Osteocyte (in vitro differentiated cells): Measurements from ENCODE around the gene CCL22. TPM values are rescaled to one million over a fixed set of nuclear protein-coding genes. Genes with fewer than 3 reads are reported as not detected.

ENCODE experiments used
- DNase-seq: peaks from one replicate; pipeline ENCODE4 v3.0.0; 2021; ENCODE audit warnings: mixed read lengths; ENCODE audit not compliant: unreplicated experiment; ENCODE audit errors: extremely low spot score
- H3K27ac Mint-ChIP-seq: one replicate; pipeline ENCODE4 v1.8.0; 2021; ENCODE audit warnings: mild to moderate bottlenecking, mixed read lengths; ENCODE audit not compliant: unreplicated experiment
- H3K27me3 Mint-ChIP-seq: one replicate; pipeline ENCODE4 v1.8.0; 2021; ENCODE audit warnings: mixed read lengths; ENCODE audit not compliant: unreplicated experiment
- H3K36me3 Mint-ChIP-seq: one replicate; pipeline ENCODE4 v1.8.0; 2021; ENCODE audit warnings: mixed read lengths; ENCODE audit not compliant: unreplicated experiment
- H3K4me1 Mint-ChIP-seq: one replicate; pipeline ENCODE4 v1.8.0; 2021; ENCODE audit warnings: mixed read lengths; ENCODE audit not compliant: unreplicated experiment
- H3K4me3 Mint-ChIP-seq: one replicate; pipeline ENCODE4 v1.8.0; 2021; ENCODE audit warnings: mild to moderate bottlenecking, moderate library complexity, mixed read lengths; ENCODE audit not compliant: unreplicated experiment
- H3K9me3 Mint-ChIP-seq: one replicate; pipeline ENCODE4 v1.8.0; 2021; ENCODE audit warnings: mixed read lengths; ENCODE audit not compliant: unreplicated experiment
- total RNA-seq: library from RNA; stranded (reverse); gene quantifications from 2 replicates; pipeline ENCODE4 v1.2.1, GENCODE V29; 2021
- TF ChIP-seq, protein P1 (sequence below): fragments of 200-600 bp; sonication (generic); IDR thresholded peaks from 2 replicates; pipeline ENCODE4 v1.5.0; 2021; ENCODE audit warnings: antibody characterized with exemption, mild to moderate bottlenecking, moderate library complexity

The CCL22 gene
- total RNA-seq, 1 donor from 2014 or later, result not detected

GRCh38 chr16:57390636-57391295 is 32.2 kb downstream of the CCL22 start:
- DNase-seq, result no peak
- TF ChIP-seq, protein P1, sequence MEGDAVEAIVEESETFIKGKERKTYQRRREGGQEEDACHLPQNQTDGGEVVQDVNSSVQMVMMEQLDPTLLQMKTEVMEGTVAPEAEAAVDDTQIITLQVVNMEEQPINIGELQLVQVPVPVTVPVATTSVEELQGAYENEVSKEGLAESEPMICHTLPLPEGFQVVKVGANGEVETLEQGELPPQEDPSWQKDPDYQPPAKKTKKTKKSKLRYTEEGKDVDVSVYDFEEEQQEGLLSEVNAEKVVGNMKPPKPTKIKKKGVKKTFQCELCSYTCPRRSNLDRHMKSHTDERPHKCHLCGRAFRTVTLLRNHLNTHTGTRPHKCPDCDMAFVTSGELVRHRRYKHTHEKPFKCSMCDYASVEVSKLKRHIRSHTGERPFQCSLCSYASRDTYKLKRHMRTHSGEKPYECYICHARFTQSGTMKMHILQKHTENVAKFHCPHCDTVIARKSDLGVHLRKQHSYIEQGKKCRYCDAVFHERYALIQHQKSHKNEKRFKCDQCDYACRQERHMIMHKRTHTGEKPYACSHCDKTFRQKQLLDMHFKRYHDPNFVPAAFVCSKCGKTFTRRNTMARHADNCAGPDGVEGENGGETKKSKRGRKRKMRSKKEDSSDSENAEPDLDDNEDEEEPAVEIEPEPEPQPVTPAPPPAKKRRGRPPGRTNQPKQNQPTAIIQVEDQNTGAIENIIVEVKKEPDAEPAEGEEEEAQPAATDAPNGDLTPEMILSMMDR, result no peak
- no peaks in the 10 kb centered on the region for H3K36me3 Mint-ChIP-seq
- H3K27me3 Mint-ChIP-seq, result peaks cover 35% of the 10 kb centered on the region
- H3K4me3 Mint-ChIP-seq, result no peak overlapping the region
- H3K9me3 Mint-ChIP-seq, result no peaks in the 10 kb centered on the region
- no peak overlapping the region for H3K27ac Mint-ChIP-seq
- H3K4me1 Mint-ChIP-seq, result peaks cover 22% of the 10 kb centered on the region

- H3K4me1 Mint-ChIP-seq, result peaks cover 20% of the 10 kb centered on the region
- no peak for DNase-seq
- peaks cover 38% of the 10 kb centered on the region for H3K27me3 Mint-ChIP-seq
- no peaks in the 10 kb centered on the region for H3K9me3 Mint-ChIP-seq
- TF ChIP-seq, protein P1, result no peak
- H3K27ac Mint-ChIP-seq, result no peak overlapping the region
- no peaks in the 10 kb centered on the region for H3K36me3 Mint-ChIP-seq
- H3K4me3 Mint-ChIP-seq, result no peak overlapping the region
Measured at GRCh38 chr16:57391300-57391699, 32.7 kb downstream of the CCL22 start.

DNA sequence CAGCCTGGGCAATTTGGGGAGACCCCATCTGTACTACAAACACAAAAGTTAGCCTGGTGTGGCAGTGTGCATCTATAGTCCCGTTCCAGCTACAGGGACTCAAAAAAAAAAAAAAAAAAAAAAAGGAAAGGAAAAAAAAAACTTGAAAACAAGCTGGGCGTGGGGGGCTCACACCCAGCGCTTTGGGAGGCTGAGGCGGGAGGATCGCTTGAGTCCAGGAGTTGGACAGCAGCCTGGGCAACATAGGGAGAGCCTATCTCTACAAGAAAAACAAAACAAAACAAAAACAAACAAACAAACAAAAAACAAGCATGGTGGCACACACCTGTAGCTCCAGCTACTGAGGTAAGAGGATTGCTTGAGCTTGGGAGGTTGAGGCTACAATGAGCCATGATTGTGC is 33.1 kb downstream of the CCL22 start:
- no peak for DNase-seq
- TF ChIP-seq, protein P1, result no peak
- H3K36me3 Mint-ChIP-seq, result no peaks in the 10 kb centered on the region
- peaks cover 16% of the 10 kb centered on the region for H3K4me1 Mint-ChIP-seq
- H3K4me3 Mint-ChIP-seq, result no peak overlapping the region
- no peaks in the 10 kb centered on the region for H3K9me3 Mint-ChIP-seq
- no peak overlapping the region for H3K27ac Mint-ChIP-seq
- H3K27me3 Mint-ChIP-seq, result peaks cover 42% of the 10 kb centered on the region

DNA sequence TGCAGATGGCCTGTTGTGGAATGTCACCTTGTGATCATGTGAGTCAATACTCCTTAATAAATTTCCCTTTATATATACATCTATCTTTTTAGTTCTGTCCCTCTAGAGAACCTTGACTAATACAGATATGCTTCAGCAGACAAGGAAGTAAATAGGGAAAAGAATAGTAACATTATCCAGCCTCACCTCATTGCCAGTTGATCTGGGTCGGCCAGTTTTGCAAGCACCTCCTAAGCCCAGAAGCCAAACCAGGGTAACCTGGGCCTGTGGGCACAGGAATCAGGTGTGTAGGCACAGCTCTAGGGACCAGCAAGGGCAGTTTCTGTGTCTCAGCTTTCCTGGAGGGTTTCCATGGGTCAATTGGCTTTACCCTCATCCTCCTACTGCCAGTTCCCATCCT is 34.1 kb downstream of the CCL22 start:
- Mint-ChIP-seq H3K27me3 (peaks cover 50% of the 10 kb centered on the region), H3K27ac (no peak overlapping the region), H3K4me1 (peaks cover 8% of the 10 kb centered on the region), H3K9me3 (no peaks in the 10 kb centered on the region), H3K4me3 (no peak overlapping the region), H3K36me3 (no peaks in the 10 kb centered on the region)
- no peak for DNase-seq
- TF ChIP-seq, protein P1, result no peak

- Mint-ChIP-seq H3K4me3 (no peak overlapping the region), H3K27ac (no peak overlapping the region), H3K4me1 (peaks cover 2% of the 10 kb centered on the region), H3K9me3 (no peaks in the 10 kb centered on the region), H3K27me3 (peaks cover 60% of the 10 kb centered on the region), H3K36me3 (no peaks in the 10 kb centered on the region)
- TF ChIP-seq, protein P1, result no peak
- no peak for DNase-seq
Measured at GRCh38 chr16:57394444-57394843, 35.9 kb downstream of the CCL22 start.
